SW480 (cell line): Measurements from ENCODE around the gene MICB.
"Not testable (repeated sequence)": the region's sequence is repeated elsewhere in the genome, so short reads cannot be mapped to it uniquely, and the experiment has no call there.

ENCODE experiments used
- DNase-seq: peaks from one replicate; pipeline ENCODE4 v3.0.0-alpha.2; 2016; ENCODE audit warnings: low spot score

The MICB gene

DNA sequence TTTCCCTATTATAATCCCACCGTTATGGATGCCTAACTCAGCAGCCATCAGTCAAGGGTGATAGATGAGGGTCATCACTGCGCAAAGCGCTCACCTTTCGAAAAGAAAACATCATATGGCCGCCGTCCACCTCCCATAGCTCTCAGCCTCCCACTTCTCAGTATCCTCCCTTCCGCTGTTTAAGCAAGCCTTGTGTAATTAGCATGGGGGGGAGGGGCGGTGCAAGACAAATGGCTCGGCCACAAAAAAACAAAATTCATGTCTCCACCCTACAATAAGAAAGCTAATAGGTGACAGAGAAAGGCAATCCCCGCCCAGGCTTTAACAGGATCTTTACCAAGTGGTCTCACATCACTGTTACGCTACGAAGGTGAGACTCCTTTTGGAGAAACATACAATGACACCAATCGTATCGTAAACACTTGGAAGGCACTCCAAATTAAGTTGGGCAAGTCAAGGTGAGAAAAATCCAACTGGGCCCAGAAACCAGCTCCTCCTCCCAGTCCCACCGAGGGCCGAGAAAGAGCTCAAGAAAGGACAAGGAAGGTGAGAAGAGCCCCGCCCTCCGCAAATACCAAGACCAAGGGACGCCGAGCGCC lies 43.2 kb downstream of the MICB start:
- peak; percentile 32 for DNase-seq

DNA sequence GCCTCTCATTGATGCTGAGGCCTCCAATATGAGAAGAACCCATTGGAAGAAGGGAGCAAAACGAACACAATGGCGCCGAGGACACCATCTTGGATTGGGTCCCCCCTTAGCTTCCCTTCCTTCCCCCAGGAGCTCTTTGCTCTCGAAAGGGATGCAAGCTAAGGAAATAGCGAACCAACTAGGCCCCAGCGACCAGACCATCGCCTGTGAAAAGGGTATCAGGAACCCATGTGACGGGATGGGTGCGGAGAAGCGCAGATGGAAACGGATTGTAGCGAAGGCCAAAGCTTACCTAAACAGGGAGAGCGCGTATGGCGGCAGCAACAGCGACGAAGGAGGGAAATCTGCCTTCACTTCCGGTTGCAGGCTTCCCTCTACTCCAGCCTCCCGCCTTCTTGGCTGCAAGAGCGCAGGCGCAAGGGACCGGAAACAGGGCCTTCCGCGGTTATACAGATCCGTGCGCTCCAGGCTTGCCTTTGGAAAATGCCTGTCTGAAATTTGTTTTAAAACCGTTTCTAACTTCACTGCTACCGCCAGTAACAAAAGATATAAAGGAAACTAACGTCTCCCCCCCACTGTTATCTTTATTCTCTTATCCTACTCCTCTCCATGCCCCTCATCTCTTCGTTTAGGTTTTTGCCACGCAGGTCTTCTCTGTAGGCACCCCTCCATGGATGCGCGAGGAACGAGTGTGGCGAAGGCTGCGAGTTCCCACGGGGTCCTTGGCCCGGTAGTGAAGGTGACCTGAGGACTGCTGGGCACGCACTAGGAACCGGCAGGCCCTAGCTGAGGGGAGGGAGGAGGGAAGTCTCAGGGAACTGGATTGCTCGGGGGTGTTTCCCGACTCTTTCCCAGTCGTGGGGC lies 43.9 kb downstream of the MICB start, which contains the start of gene DDX39B:
Gene DDX39B (minus strand): TSS at position 346 of the 864 bp plus-strand sequence. CDS start 1,471 bp downstream, outside the sequence.
- peak; percentile 96 for DNase-seq

DNA sequence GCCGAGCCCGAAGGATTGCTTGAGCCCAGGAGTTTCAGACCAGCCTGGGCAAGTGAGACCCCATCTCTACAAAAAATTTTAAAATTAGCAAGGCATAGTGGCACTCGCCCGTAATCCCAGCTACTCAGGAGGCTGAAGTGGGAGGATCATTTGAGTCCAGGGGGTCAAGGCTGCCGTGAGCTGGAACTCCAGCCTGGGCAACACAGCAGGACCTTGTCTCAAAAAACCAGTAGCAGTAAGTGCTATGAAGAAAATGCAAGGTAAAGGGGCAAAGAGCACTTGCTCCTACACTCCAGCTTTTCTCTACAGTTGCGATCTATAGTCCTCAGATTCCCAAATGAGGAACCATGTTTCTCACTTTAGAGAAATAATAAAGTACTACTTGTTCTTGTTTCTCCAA lies 45.7 kb downstream of the MICB start:
- DNase-seq, result no peak

DNA sequence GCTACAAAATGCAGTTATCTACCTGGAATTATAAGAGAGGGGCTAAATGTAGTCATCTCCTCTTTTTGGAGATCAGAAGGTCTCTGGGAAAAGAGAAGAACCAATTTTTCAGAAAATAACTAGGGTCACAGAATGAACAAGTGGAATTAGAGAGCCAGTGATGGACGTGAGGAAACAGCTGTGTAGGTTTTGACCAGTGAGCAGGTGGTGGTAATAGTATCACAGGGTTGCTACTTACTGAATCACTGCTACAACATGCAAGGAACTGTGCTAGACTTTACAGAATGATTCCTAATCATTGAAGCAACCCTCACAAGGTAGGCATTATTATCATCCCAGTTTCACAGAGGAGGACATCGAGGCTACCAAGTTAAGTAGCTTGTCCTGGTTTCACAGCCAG lies 46.7 kb downstream of the MICB start:
- no peak for DNase-seq

DNA sequence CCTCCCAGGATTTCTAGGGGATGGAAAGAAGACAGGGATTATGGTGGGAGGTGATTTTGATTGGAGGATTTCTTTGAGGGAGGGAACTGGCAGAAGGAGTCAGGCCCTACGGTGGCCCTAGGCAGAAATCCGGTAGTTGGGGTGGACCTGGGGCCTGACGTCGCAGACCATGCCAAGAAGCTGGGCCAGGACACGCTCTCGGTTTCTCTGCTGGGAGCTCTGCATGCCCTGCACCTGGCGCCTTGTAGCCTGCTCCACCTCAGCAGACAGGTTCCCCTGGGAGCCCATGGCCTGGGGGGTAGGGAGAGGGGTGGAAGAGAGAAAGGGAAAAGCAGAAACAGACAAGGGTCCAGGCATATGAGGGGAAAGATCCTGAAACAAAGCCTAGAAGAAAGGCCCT lies 47.3 kb downstream of the MICB start:
- DNase-seq, result no peak

DNA sequence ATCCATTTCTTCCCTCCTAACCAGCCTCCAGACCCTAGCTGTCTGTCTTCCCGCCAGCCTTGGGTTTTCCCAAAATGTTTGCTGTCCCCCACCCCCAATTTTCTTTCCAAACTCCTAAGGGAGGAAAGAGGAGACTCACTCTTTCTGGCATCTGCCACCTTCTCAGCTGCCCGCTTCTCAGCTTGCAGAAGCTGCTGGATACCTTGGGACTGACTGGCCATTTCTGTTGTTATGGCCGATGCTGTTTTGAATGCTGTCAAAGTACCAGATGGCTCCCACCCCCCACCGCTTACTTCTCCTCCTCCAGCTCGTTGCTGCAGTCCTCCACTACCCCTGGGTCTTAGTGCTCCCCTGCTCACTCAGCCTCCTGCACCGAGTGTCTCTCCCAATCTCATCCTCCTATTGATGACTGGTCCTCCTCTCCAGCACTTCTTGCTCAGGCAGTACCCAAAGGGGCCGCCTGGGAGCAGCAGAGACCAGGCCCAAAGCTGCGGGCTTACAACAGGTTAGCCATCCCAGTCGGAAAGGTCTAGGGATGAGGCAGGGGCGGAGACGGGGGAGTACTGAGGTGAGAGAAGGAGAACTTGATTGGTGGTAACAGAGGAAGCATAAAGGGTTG lies 48.5 kb downstream of the MICB start, which contains the start of gene ATP6V1G2:
Gene ATP6V1G2 (minus strand): TSS at position 270 of the 619 bp plus-strand sequence. CDS start 49 bp downstream, at position 221.
- DNase-seq, result peak; percentile 92

DNA sequence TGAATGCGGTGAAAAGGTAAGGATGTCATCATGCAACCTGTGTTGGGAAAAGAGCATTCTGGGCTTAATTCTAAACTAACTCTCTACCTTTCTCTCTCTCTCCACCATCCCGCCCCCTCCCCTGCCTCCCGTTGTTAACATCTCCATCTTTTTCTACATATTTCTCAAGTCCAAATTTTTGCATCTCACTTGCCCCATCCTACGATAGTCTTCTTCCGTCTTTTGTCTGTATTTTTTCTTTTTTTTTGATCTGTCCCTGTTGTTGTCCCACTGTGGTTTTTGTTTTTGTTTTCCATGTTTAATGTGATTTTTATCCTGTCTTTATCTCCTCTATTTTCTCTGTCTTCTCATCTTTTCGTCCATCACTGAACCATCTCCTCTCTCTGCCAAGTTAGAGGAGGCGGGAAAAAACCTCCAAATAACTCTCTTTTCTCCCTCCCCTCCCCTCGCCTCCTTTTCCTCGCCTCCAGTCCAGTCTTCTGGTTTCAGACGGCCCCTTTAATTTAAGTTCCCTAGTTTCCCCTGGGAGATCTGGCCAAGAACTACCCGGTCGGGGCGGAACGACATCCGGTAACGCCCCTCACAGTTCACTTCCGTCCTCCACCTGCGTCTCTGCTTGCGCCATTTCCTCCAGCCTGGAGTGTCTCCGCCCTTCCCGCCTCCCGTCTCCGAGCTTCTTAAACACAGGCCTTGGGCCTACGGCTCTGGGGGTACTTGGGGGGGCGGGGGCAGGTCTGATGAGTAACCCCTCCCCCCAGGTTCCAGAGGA lies 49.2 kb downstream of the MICB start, which contains the start of gene NFKBIL1:
Gene NFKBIL1 (plus strand): TSS at position 651 of the 769 bp plus-strand sequence. CDS start 87 bp downstream, at position 738.
- peak; percentile 93 for DNase-seq

DNA sequence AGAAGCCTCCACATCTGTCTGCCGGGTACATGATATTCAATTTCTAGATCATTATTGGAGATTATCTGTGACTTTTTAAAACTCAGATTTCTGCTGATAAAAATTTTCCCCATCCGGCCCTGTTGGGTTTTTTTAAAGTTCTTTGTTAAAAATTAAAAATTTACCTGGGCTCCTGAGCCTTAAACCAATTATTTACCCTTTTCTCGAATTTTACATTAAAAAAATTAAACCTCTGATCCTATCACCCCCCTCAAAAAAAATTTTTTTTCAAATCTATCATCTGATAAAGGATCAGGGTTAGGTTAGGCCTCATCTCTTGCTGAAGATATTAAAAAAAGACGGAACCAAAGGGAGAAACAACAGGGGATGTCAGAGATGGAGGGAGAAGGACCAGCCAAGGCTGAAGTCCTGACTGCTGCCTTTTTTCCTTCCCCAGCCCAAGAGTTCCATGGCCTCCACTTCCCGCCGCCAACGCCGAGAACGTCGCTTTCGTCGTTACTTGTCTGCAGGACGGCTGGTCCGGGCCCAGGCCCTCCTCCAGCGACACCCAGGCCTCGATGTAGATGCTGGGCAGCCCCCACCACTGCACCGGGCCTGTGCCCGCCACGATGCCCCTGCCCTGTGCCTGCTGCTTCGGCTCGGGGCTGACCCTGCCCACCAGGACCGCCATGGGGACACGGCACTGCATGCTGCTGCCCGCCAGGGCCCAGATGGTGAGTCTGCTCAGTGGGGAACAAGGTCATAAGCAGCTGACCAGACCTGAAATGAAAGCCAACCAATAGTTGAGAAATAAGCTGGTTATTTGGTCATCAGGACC lies 50.0 kb downstream of the MICB start:
- no peak for DNase-seq

DNA sequence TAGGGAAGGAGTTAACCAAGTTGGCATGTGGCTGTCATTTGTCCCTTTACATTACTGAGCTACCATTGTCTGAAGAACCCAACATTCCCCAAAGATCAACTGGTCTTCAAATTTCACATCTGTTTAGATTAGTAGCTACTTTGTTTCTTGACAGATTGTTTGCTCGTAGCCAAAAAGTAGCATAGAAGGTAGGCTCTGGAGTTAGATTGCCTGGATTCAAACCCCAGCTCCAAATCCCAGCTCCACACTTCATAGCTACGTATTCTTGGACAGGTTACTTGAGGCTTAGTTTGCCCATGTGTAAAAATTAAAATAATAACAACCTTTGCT lies 50.6 kb downstream of the MICB start:
- DNase-seq, result no peak

DNA sequence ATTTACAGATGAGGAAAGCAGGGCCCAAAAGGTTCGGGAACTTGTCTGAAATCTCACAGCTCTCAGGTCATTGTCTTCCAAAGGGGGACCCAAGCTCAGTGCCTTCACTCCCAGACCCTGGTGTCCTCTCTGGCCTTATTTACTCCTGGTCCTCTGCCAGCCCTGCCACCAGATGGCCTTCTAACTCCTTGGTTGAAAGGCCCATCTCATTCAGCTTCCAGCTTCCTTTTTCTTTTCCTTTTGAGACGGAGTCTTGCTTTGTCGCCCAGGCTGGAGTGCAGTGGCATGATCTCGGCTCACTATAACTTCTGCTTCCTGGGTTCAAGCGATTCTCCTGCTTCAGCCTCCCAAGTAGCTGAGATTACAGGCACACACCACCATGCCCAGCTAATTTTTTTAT lies 53.4 kb downstream of the MICB start:
- not testable (repeated sequence) for DNase-seq

DNA sequence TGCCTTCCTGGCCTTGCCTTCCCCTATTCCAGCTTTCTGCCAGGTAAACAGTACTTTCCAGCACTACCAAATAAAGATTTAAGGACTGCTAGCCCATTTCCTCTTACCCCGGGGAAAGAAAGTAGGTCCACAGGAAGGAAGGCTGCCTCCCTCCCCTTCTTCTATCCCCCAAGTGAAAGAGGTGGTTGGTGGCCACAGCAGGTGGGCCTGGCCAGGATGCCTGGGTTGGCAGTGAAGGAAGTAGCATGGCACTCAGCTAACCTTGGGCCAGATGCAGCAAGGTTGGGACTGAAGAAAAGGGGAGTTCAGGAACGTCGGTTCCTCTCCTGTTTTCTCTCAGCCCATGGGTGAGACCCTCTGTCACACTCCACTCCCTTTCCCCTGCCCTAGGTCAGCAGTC lies 58.4 kb downstream of the MICB start:
- no peak for DNase-seq

DNA sequence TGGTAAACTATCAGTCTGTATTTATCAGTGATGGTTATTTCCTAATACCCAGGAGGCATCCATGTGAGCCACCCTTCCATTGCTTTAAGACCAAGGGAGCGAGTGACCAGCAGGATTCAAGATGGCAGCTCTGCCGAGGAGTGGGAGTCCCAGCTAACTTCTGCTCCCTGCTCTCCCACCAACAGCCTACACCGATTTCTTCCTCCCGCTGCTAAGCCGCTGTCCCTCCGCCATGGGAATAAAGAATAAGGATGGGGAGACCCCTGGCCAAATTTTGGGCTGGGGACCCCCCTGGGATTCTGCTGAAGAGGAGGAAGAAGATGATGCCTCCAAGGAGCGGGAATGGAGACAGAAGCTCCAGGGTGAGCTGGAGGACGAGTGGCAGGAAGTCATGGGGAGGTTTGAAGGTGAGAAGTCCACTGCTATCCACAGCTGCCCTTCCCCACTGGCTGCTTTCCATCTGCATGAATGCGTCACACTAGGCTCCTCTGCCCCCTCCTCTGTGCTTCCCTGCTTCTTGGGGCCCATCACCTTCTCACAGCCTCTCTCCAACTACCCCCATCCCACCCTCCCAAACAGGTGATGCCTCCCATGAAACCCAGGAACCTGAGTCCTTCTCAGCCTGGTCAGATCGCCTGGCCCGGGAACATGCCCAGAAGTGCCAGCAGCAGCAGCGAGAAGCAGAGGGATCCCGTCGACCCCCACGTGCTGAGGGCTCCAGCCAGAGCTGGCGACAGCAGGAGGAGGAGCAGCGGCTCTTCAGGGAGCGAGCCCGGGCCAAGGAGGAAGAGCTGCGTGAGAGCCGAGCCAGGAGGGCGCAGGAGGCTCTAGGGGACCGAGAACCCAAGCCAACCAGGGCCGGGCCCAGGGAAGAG lies 59.7 kb downstream of the MICB start:
- DNase-seq, result no peak

DNA sequence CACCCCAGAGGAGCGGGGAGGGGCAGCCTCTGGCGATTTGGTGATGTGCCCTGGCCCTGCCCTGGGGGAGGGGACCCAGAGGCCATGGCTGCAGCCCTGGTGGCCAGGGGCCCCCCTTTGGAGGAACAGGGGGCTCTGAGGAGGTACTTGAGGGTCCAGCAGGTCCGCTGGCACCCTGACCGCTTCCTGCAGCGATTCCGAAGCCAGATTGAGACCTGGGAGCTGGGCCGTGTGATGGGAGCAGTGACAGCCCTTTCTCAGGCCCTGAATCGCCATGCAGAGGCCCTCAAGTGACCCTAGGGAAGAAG lies 60.3 kb downstream of the MICB start:
- no peak for DNase-seq

DNA sequence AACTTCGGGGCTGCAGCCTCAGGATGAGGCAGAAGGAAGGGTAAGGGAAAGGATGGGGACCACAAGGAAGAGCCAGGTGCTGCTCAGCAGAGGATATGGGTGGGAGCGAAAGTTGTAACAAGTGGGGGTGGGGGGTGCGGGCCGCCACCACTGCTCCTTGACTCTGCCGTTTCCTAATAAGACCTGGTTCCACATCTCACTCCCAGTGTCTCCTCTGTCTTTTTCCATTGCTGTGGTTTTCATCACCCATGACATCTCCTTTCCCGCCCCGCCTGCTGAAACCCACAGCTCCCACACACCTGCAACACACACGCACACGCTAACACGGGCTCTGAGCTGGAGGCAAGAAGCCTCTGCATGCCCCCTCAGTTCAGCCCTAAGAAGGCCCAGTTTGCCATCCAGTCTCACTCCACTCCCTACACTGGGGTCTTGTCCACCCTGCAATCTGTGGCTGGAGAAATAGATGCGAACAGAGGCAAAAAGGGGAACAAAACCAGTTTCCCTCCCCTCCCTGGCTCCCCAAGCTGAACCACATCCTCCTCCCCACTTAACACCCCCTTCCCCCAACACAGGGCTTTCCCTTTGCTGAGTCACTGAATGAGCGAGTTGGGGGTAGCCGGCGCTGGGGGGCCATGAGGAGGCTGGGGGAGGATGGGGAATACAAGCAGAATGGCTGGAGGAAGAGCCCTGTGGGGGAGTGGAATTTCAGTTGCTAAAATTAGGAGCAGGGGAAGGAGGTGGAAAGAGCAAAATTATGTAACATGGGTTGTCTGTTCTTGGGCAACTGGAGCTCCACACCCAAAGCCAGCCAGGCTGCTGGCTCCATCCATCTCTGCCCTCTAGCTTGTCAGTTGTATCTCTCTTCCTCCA lies 60.9 kb downstream of the MICB start:
- no peak for DNase-seq

DNA sequence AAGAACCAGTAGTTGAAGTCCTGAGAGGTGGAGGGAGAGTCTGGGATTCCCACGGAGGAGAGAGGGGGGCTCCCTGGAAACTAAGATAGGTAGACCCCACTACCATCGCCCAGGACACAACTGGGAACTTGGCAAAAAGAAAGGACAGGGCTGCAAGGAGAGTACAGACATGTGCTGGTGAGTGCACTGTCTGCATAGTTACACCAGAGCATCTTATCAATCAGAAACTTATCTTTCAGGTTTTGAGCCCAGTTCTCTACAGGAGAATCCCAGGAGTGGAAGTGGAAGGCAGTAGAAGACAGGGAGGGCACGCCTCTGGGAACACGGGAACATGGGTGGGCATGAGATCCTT lies 61.6 kb downstream of the MICB start:
- no peak for DNase-seq

DNA sequence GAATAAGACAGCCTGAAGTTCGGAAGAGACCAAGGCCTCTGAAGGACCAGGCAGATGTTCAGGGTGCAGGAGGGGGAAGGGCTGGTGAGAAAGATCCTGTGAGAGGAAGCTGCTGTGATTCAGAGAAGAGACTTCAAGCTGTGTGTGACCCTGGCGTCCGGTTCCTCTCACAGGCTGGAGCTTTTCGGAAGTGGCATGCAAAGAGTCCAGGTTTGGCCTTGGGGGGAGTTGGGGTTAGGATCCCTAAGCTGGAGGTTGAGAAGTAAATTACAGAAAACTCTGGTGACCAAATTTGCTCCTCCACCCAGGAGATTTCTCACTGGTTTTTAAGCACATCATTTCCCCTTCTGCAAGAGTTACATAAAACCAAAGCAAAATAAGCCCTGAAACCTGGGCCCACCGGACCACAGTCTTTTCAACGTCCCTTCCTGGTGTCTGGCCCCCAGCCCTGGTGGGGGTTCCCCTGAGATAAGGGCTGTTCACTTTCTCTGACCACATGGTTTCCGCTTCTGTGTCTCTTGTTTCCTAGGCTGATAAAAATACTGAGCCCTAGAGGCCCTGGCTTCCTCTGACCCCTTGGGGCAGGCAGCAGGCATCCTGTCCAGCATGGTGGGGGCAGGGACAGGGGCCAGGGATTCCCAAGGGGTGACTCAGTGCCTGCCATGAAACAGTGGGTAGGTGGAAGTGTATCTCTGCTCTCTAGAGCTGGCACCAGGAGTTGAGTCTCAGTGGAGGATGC lies 62.2 kb downstream of the MICB start:
- peak; percentile 40 for DNase-seq

DNA sequence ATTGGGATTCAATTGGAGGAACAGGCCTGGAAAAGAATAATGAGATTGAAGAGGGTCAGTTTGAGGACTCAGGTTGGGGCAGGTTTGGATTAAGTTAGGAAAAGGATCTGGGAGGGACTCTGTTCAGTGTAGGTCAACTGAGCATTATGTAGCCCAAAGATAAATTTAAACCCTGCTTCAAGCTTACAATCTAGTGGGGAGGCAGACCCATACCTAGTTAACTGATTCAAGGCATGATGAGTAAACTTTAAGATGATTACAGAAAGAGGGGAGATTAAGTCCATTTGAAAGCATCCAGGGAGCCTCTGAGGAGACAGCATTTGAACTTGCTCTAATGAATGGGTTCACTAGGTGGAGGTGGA lies 62.7 kb downstream of the MICB start:
- no peak for DNase-seq
